Muscle layer of duodenum (tissue), 2 donors: ENCODE measurements around the gene GSK3B.
"Not testable (repeated sequence)": the region's sequence is repeated elsewhere in the genome, so short reads cannot be mapped to it uniquely, and the experiment has no call there.

Experiments
- H3K27ac ChIP-seq: one replicate; pipeline ENCODE4 v1.7.0; 2013; ENCODE audit warnings: mild to moderate bottlenecking, low read length
- H3K27me3 ChIP-seq: one replicate; pipeline ENCODE4 v1.7.0; 2013; ENCODE audit warnings: low read depth, mild to moderate bottlenecking, control low read depth, low read length
- H3K36me3 ChIP-seq, 2 donors: one replicate each; pipeline ENCODE4 v1.7.0; 2013; ENCODE audit warnings: low read length in 2 of 2, control low read depth in 1 of 2, mild to moderate bottlenecking in 1 of 2; ENCODE audit not compliant: insufficient read depth in 2 of 2, control insufficient read depth in 1 of 2
- H3K4me1 ChIP-seq, 2 donors: one replicate each; pipeline ENCODE4 v1.7.0; 2013; ENCODE audit warnings: low read length in 2 of 2, mild to moderate bottlenecking in 2 of 2, control low read depth in 1 of 2, moderate library complexity in 1 of 2; ENCODE audit not compliant: insufficient read depth in 2 of 2, control insufficient read depth in 1 of 2
- H3K4me3 ChIP-seq, 2 donors: one replicate each; pipeline ENCODE4 v1.7.0; 2013; ENCODE audit warnings: low read length in 2 of 2, low read depth in 1 of 2, mild to moderate bottlenecking in 1 of 2
- H3K9me3 ChIP-seq, 2 donors: one replicate each; pipeline ENCODE4 v1.7.0; 2013; ENCODE audit warnings: low read length in 2 of 2, control low read depth in 1 of 2, mild to moderate bottlenecking in 1 of 2; ENCODE audit not compliant: control insufficient read depth in 1 of 2
- donor health status: healthy.

GSK3B gene

DNA sequence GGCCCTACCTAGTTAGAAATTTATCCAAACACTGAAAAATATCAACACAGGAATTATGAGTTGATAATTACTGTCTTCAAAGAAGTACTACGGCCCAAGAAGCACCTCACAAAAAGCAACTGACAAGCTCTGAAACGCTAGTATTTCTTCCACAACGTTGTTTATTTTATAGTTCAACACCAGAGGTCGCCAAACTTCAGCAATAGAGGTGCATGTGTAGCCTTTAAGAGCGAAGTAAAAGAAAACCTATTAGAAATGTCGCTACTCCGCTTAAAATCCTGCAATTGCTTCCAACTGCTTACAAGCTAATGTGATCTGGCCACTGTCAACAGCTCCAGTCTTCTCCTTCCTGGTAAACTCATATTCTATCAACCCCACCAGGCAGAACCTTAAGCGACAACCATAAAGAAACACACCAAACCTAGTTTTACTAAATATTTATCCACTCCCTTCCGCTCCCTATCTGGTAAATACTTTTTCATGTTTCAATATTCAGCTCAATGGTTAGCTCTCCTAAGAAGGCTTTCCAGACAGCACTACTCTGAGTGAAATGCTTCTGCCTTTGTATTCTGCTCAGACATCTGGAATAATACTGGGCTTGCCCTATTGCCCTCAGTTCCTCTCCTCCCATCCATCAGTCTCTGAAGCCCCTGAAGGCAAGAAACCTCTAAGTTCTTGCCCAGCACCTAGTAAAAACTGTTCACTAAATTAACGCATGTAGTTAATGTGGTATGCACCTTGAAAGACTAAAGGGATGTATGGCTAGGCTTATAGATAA, 202.1 kb downstream of the GSK3B start:
- peak overlapping the region; percentile 26 to 40 for H3K4me3 ChIP-seq
- H3K36me3 ChIP-seq: peaks cover 0 to 4% of the 10 kb centered on the region in 2 donors
- peak overlapping the region; percentile 46 for H3K27ac ChIP-seq
- H3K4me1 ChIP-seq: peaks cover 6% of the 10 kb centered on the region in 2 donors
- H3K27me3 ChIP-seq: no peaks in the 10 kb centered on the region
- peaks cover 7 to 11% of the 10 kb centered on the region in 2 donors for H3K9me3 ChIP-seq

DNA sequence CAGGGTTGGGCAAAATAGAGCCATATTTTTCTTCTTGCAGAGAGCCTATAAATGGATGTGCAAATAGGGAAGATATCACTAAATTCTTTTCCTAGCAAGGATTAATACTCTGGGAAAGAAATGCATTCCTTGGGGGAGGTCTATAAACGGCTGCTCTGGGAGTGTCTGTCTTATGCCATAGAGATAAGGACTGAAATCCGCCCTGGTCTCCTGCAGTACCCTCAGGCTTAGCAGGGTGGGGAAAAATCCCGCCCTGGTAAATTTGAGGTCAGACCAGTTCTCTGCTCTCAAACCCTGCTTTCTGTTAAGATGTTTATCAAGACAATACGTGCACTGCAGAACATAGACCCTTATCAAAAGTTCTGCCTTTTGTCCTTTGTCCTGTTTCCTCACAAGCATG, 205.6 kb downstream of the GSK3B start:
- Histone ChIP-seq H3K36me3 (peaks cover 11 to 12% of the 10 kb centered on the region in 2 donors), H3K9me3 (peaks cover 7 to 11% of the 10 kb centered on the region in 2 donors)
- H3K27ac ChIP-seq, H3K4me3 ChIP-seq, H3K27me3 ChIP-seq, H3K4me1 ChIP-seq: not testable (repeated sequence)

DNA sequence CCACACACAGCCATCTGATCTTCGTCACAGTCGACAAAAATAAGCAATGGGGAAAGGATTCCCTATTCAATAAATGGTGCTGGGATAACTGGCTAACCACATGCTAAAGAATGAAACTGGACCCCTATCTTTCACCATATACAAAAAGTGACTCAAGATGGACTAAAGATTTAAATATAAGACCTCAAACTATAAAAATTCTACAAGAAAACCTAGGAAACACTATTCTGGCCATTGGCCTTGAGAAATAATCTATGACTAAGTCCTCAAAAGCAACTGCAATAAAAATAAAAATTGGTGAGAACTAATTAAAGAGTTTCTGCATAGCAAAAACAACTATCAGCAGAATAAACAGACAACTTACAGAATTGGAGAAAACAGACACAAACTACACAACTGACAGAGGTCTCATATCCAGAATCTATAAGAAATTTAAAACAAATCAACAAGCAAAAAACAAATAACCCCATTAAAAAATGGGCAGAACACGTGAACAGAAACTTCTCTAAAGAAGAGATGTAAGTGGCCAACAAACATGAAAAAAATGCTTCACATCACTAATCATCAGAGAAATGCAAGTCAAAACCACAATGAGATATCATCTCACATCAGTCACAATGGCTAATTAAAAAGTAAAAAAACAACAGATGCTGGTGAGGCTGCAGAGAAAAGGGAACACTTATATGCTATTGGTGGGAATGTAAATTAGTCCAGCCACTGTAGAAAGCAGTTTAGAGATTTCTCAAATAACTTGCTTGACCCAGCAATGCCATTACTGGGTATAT, 208.3 kb downstream of the GSK3B start:
- no peaks in the 10 kb centered on the region for H3K27me3 ChIP-seq
- H3K36me3 ChIP-seq: peaks cover 12 to 15% of the 10 kb centered on the region in 2 donors
- H3K4me3 ChIP-seq: no peak overlapping the region
- H3K4me1 ChIP-seq: no peaks in the 10 kb centered on the region
- H3K9me3 ChIP-seq: peaks cover 7 to 11% of the 10 kb centered on the region in 2 donors
- H3K27ac ChIP-seq: no peak overlapping the region

DNA sequence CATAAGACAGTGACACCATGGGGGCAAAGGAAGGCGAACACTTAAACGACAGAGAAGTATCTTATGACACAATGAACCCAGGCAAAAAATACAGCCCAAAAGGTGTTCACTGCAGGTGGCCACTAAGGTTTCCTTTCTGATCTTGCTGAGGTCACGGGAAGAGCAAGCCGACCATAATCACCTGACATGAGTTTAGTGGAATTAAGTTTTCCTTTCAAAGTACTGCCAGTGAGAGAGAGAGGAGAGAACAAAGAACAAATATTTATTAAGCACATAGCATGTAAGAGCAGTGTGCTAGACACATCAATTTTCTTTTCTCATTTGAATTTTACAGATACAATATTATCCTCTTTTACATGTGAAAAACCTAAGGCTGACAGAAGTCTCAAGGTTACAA, 210.1 kb downstream of the GSK3B start:
- H3K9me3 ChIP-seq: peaks cover 6 to 7% of the 10 kb centered on the region in 2 donors
- H3K4me1 ChIP-seq: no peaks in the 10 kb centered on the region
- H3K27me3 ChIP-seq: no peaks in the 10 kb centered on the region
- peaks cover 11 to 16% of the 10 kb centered on the region in 2 donors for H3K36me3 ChIP-seq
- no peak overlapping the region for H3K27ac ChIP-seq
- H3K4me3 ChIP-seq: no peak overlapping the region

DNA sequence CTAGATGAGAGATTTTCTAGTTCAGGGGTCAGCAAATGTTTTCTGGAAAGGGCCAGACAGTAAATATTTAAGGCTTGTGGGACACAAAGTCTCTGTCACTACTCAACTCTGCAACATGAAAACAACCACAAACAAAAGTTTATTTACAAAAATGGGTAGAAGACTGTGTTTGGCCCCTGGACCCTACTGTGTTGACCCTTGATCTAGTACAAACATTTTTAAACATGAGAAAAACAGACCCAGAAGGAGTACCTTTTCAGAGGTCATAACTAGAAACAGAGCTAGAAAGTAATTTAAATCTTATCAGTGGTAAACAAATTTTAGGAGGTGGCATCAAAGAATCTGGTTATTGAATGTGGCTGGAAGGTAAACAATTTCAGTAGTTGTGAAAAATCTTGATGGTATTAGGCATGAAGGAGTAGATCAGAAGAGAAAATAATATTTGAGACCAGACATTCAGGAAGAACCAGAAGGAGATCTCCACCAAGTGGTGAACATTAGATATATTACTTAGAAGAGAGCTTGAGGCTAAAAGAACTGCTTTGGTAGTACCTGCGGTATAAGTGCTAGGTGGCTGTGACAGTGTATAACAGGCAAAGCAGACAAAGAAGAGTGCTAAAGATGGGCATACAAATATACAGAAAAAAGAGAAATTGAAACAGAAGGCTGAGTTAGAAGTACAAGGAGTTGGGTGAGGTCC, 210.6 kb downstream of the GSK3B start:
- H3K27me3 ChIP-seq: no peaks in the 10 kb centered on the region
- H3K27ac ChIP-seq: no peak overlapping the region
- H3K9me3 ChIP-seq: peaks cover under 1 to 3% of the 10 kb centered on the region in 2 donors
- no peak overlapping the region for H3K4me3 ChIP-seq
- no peaks in the 10 kb centered on the region for H3K4me1 ChIP-seq
- H3K36me3 ChIP-seq: peaks cover 11 to 16% of the 10 kb centered on the region in 2 donors

DNA sequence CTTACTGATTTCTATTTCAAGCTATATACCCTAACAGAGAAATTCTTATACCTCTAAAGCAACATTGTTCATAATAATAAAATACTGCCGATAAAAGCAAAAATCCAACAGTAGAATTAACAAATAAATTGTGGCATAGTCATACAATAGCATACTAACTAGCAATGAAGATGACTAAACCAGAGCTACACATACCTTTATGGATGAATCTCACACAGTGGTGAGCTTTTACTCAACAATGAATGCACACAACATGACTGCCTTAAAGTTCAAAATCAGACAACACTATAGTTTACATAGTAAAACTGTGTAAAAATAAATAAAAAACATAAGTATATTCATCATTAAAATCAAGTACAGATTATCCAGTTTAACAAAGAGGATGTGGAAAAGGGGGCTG, 213.3 kb downstream of the GSK3B start:
- Histone ChIP-seq H3K27me3 (no peaks in the 10 kb centered on the region), H3K36me3 (peaks cover 11 to 16% of the 10 kb centered on the region in 2 donors), H3K4me1 (no peaks in the 10 kb centered on the region), H3K9me3 (no peaks in the 10 kb centered on the region), H3K4me3 (no peak overlapping the region), H3K27ac (no peak overlapping the region)

DNA sequence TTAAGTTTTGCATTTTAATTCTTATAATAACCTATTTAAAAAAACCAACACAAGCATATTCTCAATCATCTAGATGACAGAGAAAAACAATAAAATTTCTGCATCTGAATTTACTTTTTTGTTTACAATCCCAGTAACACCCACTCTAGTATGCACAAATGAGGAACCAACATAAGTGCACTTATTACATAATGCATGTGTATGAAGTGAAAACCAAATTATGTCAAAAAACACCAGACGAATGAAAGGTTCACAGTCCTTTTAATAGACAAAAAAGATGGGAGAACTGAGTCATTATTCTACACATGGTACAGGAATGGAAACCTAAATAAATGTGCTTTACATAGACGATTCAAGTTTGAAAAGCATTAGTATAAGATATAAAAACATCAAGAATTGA, 220.6 kb downstream of the GSK3B start:
- Histone ChIP-seq H3K4me3 (no peak overlapping the region), H3K27me3 (no peaks in the 10 kb centered on the region), H3K27ac (no peak overlapping the region), H3K36me3 (no peaks in the 10 kb centered on the region), H3K4me1 (no peaks in the 10 kb centered on the region), H3K9me3 (no peaks in the 10 kb centered on the region)

DNA sequence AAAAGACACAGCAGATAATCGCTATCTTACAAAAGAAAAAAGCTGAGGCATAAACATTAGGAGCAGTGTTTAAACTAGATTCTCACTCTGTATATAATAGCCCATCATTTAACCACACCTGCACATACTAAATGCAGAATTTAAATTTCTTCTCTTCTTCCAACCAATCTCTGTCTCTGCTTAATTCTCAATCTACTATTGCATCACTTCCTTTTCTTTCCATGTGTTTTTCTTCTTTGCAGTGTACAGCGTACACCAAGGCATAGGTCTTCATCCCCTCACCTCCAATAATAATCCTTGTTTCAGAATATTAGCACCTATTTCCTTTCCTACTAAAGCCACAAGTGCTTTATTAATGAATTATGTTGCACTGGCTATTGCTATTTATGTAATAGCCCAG, 221.5 kb downstream of the GSK3B start:
- Histone ChIP-seq H3K27ac (no peak overlapping the region), H3K4me3 (no peak overlapping the region), H3K27me3 (no peaks in the 10 kb centered on the region), H3K36me3 (no peaks in the 10 kb centered on the region), H3K4me1 (no peaks in the 10 kb centered on the region), H3K9me3 (no peaks in the 10 kb centered on the region)

DNA sequence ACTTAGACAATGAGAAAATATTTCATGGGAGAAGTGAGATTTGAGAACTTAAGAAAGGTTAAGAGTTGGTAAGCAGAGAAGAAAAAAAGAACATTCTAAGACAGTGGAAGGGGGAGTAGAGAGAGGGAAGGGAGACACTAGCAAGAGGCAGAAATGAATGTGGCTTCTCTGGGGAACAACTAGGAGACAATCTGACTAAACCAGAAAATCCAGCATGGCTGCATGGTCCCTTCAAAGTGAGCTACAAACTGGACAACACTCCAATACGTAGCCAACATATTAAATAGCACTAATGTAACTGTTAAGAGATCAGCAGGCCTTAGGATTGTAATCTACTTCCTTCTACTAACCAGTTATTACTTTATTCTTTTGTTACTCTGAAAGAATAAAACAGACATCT, 222.7 kb downstream of the GSK3B start:
- no peaks in the 10 kb centered on the region for H3K36me3 ChIP-seq
- no peaks in the 10 kb centered on the region for H3K9me3 ChIP-seq
- H3K27ac ChIP-seq: no peak overlapping the region
- no peak overlapping the region for H3K4me3 ChIP-seq
- no peaks in the 10 kb centered on the region for H3K27me3 ChIP-seq
- no peaks in the 10 kb centered on the region for H3K4me1 ChIP-seq

DNA sequence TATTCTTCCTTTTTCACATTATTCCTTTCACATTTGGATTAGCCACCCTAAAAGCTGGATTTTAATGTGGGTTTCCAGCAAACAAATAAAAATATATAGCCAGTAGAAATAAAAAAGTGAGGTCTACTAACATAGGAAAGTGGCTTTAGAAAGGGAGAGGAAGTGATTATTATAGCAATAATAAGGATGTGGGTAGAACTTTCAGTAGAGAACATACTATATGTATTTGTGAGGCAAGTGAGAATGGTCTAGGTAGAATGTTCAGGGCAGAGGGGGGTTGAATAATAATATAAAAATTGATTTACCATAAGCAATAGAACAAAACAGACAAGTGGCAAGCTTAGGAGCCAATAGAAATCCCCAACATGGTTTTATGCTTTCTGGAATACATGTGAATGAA, 223.7 kb downstream of the GSK3B start:
- no peaks in the 10 kb centered on the region for H3K4me1 ChIP-seq
- no peaks in the 10 kb centered on the region for H3K36me3 ChIP-seq
- H3K9me3 ChIP-seq: no peaks in the 10 kb centered on the region
- H3K27me3 ChIP-seq: no peaks in the 10 kb centered on the region
- no peak overlapping the region for H3K4me3 ChIP-seq
- no peak overlapping the region for H3K27ac ChIP-seq

DNA sequence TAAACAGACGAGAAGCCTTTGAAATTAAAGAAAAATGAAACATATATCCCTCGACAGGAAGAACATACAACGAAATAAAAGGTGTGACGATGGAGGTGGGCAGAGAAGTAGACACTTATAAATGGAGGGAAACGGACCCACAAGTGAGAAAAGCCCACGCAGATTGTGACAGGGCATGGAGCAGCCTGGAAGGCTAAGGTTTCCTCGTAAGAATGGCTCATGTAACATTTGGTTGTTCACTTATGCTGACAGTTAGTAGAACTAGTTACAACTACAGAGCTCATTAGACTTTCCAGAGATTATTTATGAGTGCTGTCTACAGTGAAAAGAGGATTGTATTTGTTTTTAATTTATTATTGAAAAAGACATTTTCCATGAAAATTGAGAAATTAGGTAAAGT, 229.8 kb downstream of the GSK3B start:
- no peaks in the 10 kb centered on the region for H3K27me3 ChIP-seq
- H3K4me1 ChIP-seq: no peaks in the 10 kb centered on the region
- no peak overlapping the region for H3K27ac ChIP-seq
- no peak overlapping the region for H3K4me3 ChIP-seq
- H3K36me3 ChIP-seq: peaks cover 11 to 17% of the 10 kb centered on the region in 2 donors
- no peaks in the 10 kb centered on the region for H3K9me3 ChIP-seq
